ENCODE measurements around the gene DNAJC12. TPM values are rescaled to one million over a fixed set of nuclear protein-coding genes. Genes with fewer than 3 reads are reported as not detected.
"Not testable (repeated sequence)": the region's sequence is repeated elsewhere in the genome, so short reads cannot be mapped to it uniquely, and the experiment has no call there.

Gene DNAJC12
- total RNA-seq, 1 experiment from 2014 or later = 2.2 TPM

GRCh38 chr10:67767244-67767643 lies 70.7 kb downstream of the DNAJC12 start:
- no peak for TF ChIP-seq CTCF (IDR thresholded peaks at IDR 0.05; ENCODE audit: insufficient read depth in 1 of 2, low read depth in 1 of 2, low read length in 1 of 2, severe bottlenecking in 1 of 2, unreplicated experiment in 1 of 2)

DNA sequence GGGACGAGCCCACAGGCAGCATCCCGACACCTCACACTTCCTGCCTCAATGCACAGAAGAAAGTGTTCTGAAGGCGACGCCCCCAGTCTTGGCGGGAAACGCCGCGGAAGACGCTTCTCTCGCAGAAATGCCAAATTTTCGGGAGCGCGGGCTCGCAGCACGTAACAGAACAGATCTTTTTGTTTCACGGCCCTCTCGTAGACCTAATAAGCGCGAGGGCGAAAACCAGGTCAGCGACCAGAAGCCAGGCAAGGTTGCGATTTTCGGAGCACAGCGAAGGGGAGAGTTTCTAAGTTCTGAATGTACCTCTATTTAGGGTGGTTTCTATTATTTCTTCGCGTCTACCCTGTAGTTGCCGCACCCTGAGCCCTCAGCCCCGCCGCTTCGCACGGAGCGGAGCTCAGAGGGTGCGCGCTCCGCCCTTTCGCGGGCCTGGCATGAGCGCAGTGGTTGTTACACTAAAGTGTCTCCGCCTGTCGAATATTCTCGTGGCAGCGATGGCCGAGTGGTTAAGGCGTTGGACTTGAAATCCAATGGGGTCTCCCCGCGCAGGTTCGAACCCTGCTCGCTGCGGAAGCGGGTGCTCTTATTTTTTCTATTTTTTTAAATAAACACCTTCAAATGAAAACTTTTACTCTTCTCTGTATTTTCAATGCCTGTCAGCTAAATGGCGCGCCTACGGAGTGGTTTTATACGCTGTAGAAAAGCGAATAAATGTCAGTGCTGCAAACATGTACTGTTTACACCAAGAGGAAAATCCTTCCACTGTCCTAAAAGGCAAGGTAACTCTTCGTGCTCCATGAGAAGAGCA lies 73.8 kb downstream of the DNAJC12 start:
- no peak for TF ChIP-seq CTCF (IDR thresholded peaks at IDR 0.05; ENCODE audit: insufficient read depth in 1 of 2, low read depth in 1 of 2, low read length in 1 of 2, severe bottlenecking in 1 of 2, unreplicated experiment in 1 of 2)
- Mint-ChIP-seq H3K4me1 (ENCODE audit: low read depth, unreplicated experiment) (peaks cover 25% of the 10 kb centered on the region), H3K27ac (ENCODE audit: unreplicated experiment) (peak overlapping the region; percentile 95), H3K9me3 (ENCODE audit: unreplicated experiment) (no peaks in the 10 kb centered on the region), H3K36me3 (ENCODE audit: insufficient read depth, unreplicated experiment) (peaks cover 27% of the 10 kb centered on the region), H3K27me3 (ENCODE audit: insufficient read depth, unreplicated experiment) (peaks cover under 1% of the 10 kb centered on the region), H3K4me3 (ENCODE audit: unreplicated experiment) (peak overlapping the region; percentile 93)
- Histone ChIP-seq H3K4me1 (0 out of 2 replicates have a peak, but pooled peaks cover 8% of the 10 kb centered on the region), H3K4me3 (ENCODE audit: low read depth, low read length) (peak overlapping the region; percentile 81), H3K9me3 (no peaks in the 10 kb centered on the region), H3K27me3 (replicated peaks; ENCODE audit: control insufficient read depth, insufficient read depth, low read length) (no peaks in the 10 kb centered on the region), H3K36me3 (ENCODE audit: control insufficient read depth, insufficient read depth, low read length) (no peaks in the 10 kb centered on the region)
- CTCF ChIA-PET = interaction anchor here (0.7 to 1.5 kb wide), 4 partner anchors 16 to 91 kb away, joined by 4 to 15 read pairs (median 6); no protein-coding TSS in a partner anchor
- DNase-seq = peak; percentile 98 to 99
- POLR2A ChIA-PET = interaction anchor here (0.5 kb wide), 1 partner anchor 85 kb away, joined by 7 read pairs; no protein-coding TSS in a partner anchor
- no TSS peak for BruUV-seq (replicated peaks)
- intact Hi-C loops (cut with micrococcal nuclease; ENCODE audit: unreplicated experiment) = loop anchor here (1.0 kb wide), 2 partner anchors 39 to 67 kb away; no protein-coding TSS in a partner anchor

More at GRCh38 chr10:67767244-67767643, 70.7 kb downstream of the DNAJC12 start:
- Mint-ChIP-seq H3K4me3 (ENCODE audit: unreplicated experiment) (no peak overlapping the region), H3K4me1 (ENCODE audit: low read depth, unreplicated experiment) (peaks cover 25% of the 10 kb centered on the region), H3K27me3 (ENCODE audit: insufficient read depth, unreplicated experiment) (peaks cover 10% of the 10 kb centered on the region), H3K9me3 (ENCODE audit: unreplicated experiment) (no peaks in the 10 kb centered on the region), H3K27ac (ENCODE audit: unreplicated experiment) (no peak overlapping the region), H3K36me3 (ENCODE audit: insufficient read depth, unreplicated experiment) (peaks cover 27% of the 10 kb centered on the region)
- H3K36me3 ChIP-seq (ENCODE audit: control insufficient read depth, insufficient read depth, low read length) = no peaks in the 10 kb centered on the region
- 0 out of 2 replicates have a peak, but pooled peaks cover 8% of the 10 kb centered on the region for H3K4me1 ChIP-seq
- no peaks in the 10 kb centered on the region for H3K9me3 ChIP-seq
- intact Hi-C loops (cut with micrococcal nuclease; ENCODE audit: unreplicated experiment) = no loop called here
- no peak overlapping the region for H3K4me3 ChIP-seq (ENCODE audit: low read depth, low read length)
- no peaks in the 10 kb centered on the region for H3K27me3 ChIP-seq (replicated peaks; ENCODE audit: control insufficient read depth, insufficient read depth, low read length)
- ChIA-PET CTCF (interaction anchor here (1.0 kb wide), 1 partner anchor 70 kb away, joined by 6 read pairs; no protein-coding TSS in a partner anchor), POLR2A (no interaction called here)
- BruUV-seq (replicated peaks) = no TSS peak
- DNase-seq = no peak

DNA sequence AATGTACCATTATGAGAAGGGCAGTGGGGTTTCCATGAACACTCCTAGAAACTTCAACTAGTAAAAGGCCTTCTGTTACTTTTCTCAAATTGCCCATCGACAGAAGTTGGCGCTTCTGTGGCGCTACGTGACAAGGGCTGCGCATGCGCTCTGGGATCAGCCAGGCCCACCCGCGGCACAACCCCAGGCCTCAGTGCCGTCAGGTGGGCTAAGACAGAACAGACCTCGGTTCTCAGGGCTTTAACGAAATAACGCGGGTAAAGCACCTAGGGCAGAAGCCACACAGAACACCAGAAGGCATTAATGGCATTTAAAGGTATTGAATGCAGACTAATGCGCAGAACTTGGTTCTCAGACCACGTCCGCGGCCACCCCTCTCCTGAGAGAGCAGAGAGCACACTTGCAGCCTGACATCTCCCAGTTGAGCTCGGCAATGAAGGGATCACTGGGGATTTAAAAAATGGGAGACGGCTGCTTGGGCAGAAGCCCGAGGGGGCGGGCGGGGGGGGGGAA lies 74.4 kb downstream of the DNAJC12 start:
- peak; percentile 86 to 90 for DNase-seq
- H3K36me3 ChIP-seq (ENCODE audit: control insufficient read depth, insufficient read depth, low read length) = no peaks in the 10 kb centered on the region
- H3K4me3 Mint-ChIP-seq (ENCODE audit: unreplicated experiment) = peak overlapping the region; percentile 93
- ChIA-PET CTCF (interaction anchor here (1.0 to 1.5 kb wide), 2 partner anchors 16 to 66 kb away, joined by 4 to 15 read pairs; no protein-coding TSS in a partner anchor), POLR2A (interaction anchor here (0.5 kb wide), 1 partner anchor 86 kb away, joined by 7 read pairs; no protein-coding TSS in a partner anchor)
- H3K4me3 ChIP-seq (ENCODE audit: low read depth, low read length) = peak overlapping the region; percentile 81
- no peaks in the 10 kb centered on the region for H3K9me3 Mint-ChIP-seq (ENCODE audit: unreplicated experiment)
- intact Hi-C loops (cut with micrococcal nuclease; ENCODE audit: unreplicated experiment) = loop anchor here (1.0 kb wide), 3 partner anchors 17 to 66 kb away; no protein-coding TSS in a partner anchor
- H3K27me3 Mint-ChIP-seq (ENCODE audit: insufficient read depth, unreplicated experiment) = no peaks in the 10 kb centered on the region
- BruUV-seq (replicated peaks) = TSS peak; percentile 64
- H3K4me1 Mint-ChIP-seq (ENCODE audit: low read depth, unreplicated experiment) = peaks cover 25% of the 10 kb centered on the region
- no peaks in the 10 kb centered on the region for H3K27me3 ChIP-seq (replicated peaks; ENCODE audit: control insufficient read depth, insufficient read depth, low read length)
- peaks cover 27% of the 10 kb centered on the region for H3K36me3 Mint-ChIP-seq (ENCODE audit: insufficient read depth, unreplicated experiment)
- H3K9me3 ChIP-seq = no peaks in the 10 kb centered on the region
- TF ChIP-seq CTCF (IDR thresholded peaks at IDR 0.05; ENCODE audit: insufficient read depth in 1 of 2, low read depth in 1 of 2, low read length in 1 of 2, severe bottlenecking in 1 of 2, unreplicated experiment in 1 of 2) = no peak
- 0 out of 2 replicates have a peak, but pooled peaks cover 8% of the 10 kb centered on the region for H3K4me1 ChIP-seq
- H3K27ac Mint-ChIP-seq (ENCODE audit: unreplicated experiment) = peak overlapping the region; percentile 95

- H3K36me3 ChIP-seq (ENCODE audit: control insufficient read depth, insufficient read depth, low read length); H3K27me3 ChIP-seq (replicated peaks; ENCODE audit: control insufficient read depth, insufficient read depth, low read length); BruUV-seq (replicated peaks); H3K9me3 ChIP-seq; CTCF ChIA-PET; H3K4me1 ChIP-seq; H3K27me3 Mint-ChIP-seq (ENCODE audit: insufficient read depth, unreplicated experiment); DNase-seq; intact Hi-C loops (cut with micrococcal nuclease; ENCODE audit: unreplicated experiment); H3K9me3 Mint-ChIP-seq (ENCODE audit: unreplicated experiment): not testable (repeated sequence)
- POLR2A ChIA-PET = interaction anchor here (0.6 kb wide), 1 partner anchor 352 kb away, joined by 6 read pairs; no protein-coding TSS in a partner anchor
- H3K4me3 Mint-ChIP-seq (ENCODE audit: unreplicated experiment) = peak overlapping the region; percentile 93
- peaks cover 27% of the 10 kb centered on the region for H3K36me3 Mint-ChIP-seq (ENCODE audit: insufficient read depth, unreplicated experiment)
- peaks cover 25% of the 10 kb centered on the region for H3K4me1 Mint-ChIP-seq (ENCODE audit: low read depth, unreplicated experiment)
- peak overlapping the region; percentile 95 for H3K27ac Mint-ChIP-seq (ENCODE audit: unreplicated experiment)
- H3K4me3 ChIP-seq (ENCODE audit: low read depth, low read length) = peak overlapping the region; percentile 81
Measured at GRCh38 chr10:67762567-67762966, 75.4 kb downstream of the DNAJC12 start.
